H9 (cell line): Measurements from ENCODE around the gene MVD. TPM values are rescaled to one million over a fixed set of nuclear protein-coding genes. Genes with fewer than 3 reads are reported as not detected.

Experiments
- DNase-seq: peaks from one replicate; pipeline ENCODE4 v3.0.0-alpha.2; 2017
- H2AFZ ChIP-seq: one replicate; pipeline ENCODE4 v1.6.1; 2013; ENCODE audit warnings: mild to moderate bottlenecking, low read length, control low read depth, moderate library complexity
- H2AK5ac ChIP-seq: 2 replicates; pipeline ENCODE4 v1.6.1; 2013; ENCODE audit warnings: low read length, control low read depth, mixed read lengths; ENCODE audit not compliant: insufficient read length
- H2BK120ac ChIP-seq: one replicate; pipeline ENCODE4 v1.6.1; 2013; ENCODE audit warnings: low read depth, mild to moderate bottlenecking, low read length, control low read depth, inconsistent platforms; ENCODE audit not compliant: poor library complexity, severe bottlenecking
- H2BK12ac ChIP-seq: 2 replicates; pipeline ENCODE4 v1.6.1; 2013; ENCODE audit warnings: low read length, control low read depth, mixed read lengths, low read depth; ENCODE audit not compliant: insufficient read length
- H2BK15ac ChIP-seq: 2 replicates; pipeline ENCODE4 v1.6.1; 2013; ENCODE audit warnings: low read depth, low read length, control low read depth
- H2BK20ac ChIP-seq: one replicate; pipeline ENCODE4 v1.6.1; 2013; ENCODE audit warnings: low read depth, mild to moderate bottlenecking, low read length, control low read depth, inconsistent platforms; ENCODE audit not compliant: poor library complexity, severe bottlenecking
- H2BK5ac ChIP-seq: 2 replicates; pipeline ENCODE4 v1.6.1; 2013; ENCODE audit warnings: low read length, control low read depth, mixed read lengths; ENCODE audit not compliant: insufficient read length
- H3K14ac ChIP-seq: 2 replicates; pipeline ENCODE4 v1.6.1; 2013; ENCODE audit warnings: low read length, control low read depth; ENCODE audit not compliant: insufficient read depth
- H3K18ac ChIP-seq: 2 replicates; pipeline ENCODE4 v1.6.1; 2013; ENCODE audit warnings: low read depth, mild to moderate bottlenecking, mixed read lengths, low read length, control low read depth; ENCODE audit not compliant: insufficient read length
- H3K23ac ChIP-seq: 2 replicates; pipeline ENCODE4 v1.6.1; 2013; ENCODE audit warnings: low read length, control low read depth, mixed read lengths, low read depth; ENCODE audit not compliant: insufficient read length
- H3K23me2 ChIP-seq: 2 replicates; pipeline ENCODE4 v1.6.1; 2013; ENCODE audit warnings: low read depth, mild to moderate bottlenecking, mixed read lengths, low read length, control low read depth; ENCODE audit not compliant: insufficient read length, poor library complexity, severe bottlenecking
- H3K27ac ChIP-seq: 2 replicates; pipeline ENCODE4 v1.5.1; 2013; ENCODE audit warnings: low read length, control low read depth, mixed read lengths, low read depth; ENCODE audit not compliant: insufficient read length
- H3K27me3 ChIP-seq: 2 replicates; pipeline ENCODE4 v1.6.1; 2013; ENCODE audit warnings: low read length, control low read depth, inconsistent platforms; ENCODE audit not compliant: insufficient read depth
- H3K4ac ChIP-seq: 2 replicates; pipeline ENCODE4 v1.6.1; 2013; ENCODE audit warnings: low read depth, mild to moderate bottlenecking, control low read depth, inconsistent platforms, low read length, moderate library complexity
- H3K4me1 ChIP-seq: 2 replicates; pipeline ENCODE4 v1.6.1; 2013; ENCODE audit warnings: low read length, control low read depth, inconsistent platforms; ENCODE audit not compliant: insufficient read depth
- H3K4me2 ChIP-seq: 2 replicates; pipeline ENCODE4 v1.6.1; 2013; ENCODE audit warnings: low read length, control low read depth, mixed read lengths; ENCODE audit not compliant: insufficient read length, insufficient read depth
- H3K56ac ChIP-seq: 2 replicates; pipeline ENCODE4 v1.6.1; 2013; ENCODE audit warnings: low read depth, mild to moderate bottlenecking, mixed read lengths, low read length, control low read depth; ENCODE audit not compliant: insufficient read length
- H3K79me1 ChIP-seq: 2 replicates; pipeline ENCODE4 v1.6.1; 2013; ENCODE audit warnings: low read depth, mild to moderate bottlenecking, moderate library complexity, low read length, control low read depth, inconsistent platforms; ENCODE audit not compliant: insufficient read depth, poor library complexity, severe bottlenecking
- H3K79me2 ChIP-seq: 2 replicates; pipeline ENCODE4 v1.6.1; 2013; ENCODE audit warnings: low read length, control low read depth, inconsistent platforms; ENCODE audit not compliant: insufficient read depth
- H3K9ac ChIP-seq: 2 replicates; pipeline ENCODE4 v1.6.1; 2013; ENCODE audit warnings: low read length, control low read depth, mixed read lengths; ENCODE audit not compliant: insufficient read length; ENCODE audit errors: extremely low read depth
- H3K9me3 ChIP-seq: one replicate; pipeline ENCODE4 v1.6.1; 2013; ENCODE audit warnings: low read depth, low read length, inconsistent platforms; ENCODE audit not compliant: control insufficient read depth
- H3T11ph ChIP-seq: one replicate; pipeline ENCODE4 v1.6.1; 2013; ENCODE audit warnings: mild to moderate bottlenecking, low read length, control low read depth, inconsistent platforms
- H4K20me1 ChIP-seq: one replicate; pipeline ENCODE4 v1.6.1; 2013; ENCODE audit not compliant: control insufficient read depth, insufficient read length, insufficient read depth
- H4K5ac ChIP-seq: 2 replicates; pipeline ENCODE4 v1.6.1; 2013; ENCODE audit warnings: low read depth, mild to moderate bottlenecking, mixed read lengths, low read length, control low read depth; ENCODE audit not compliant: insufficient read length
- H4K8ac ChIP-seq: replicated peaks from 2 replicates; pipeline ENCODE4 v1.6.1; 2013; ENCODE audit warnings: low read length, control low read depth, mixed read lengths, low read depth; ENCODE audit not compliant: insufficient read length
- H4K91ac ChIP-seq: 2 replicates; pipeline ENCODE4 v1.6.1; 2013; ENCODE audit warnings: low read depth, mild to moderate bottlenecking, moderate library complexity, mixed read lengths, low read length, control low read depth; ENCODE audit not compliant: insufficient read length
- H3K27ac Mint-ChIP-seq, 3 experiments: 2 replicates in 2 of 3; 3 replicates in 1 of 3; pipeline ENCODE4 v1.8.0; 2020 to 2021; ENCODE audit warnings: mixed read lengths in 3 of 3, mild to moderate bottlenecking in 1 of 3, moderate library complexity in 1 of 3
- H3K27me3 Mint-ChIP-seq: 2 replicates; pipeline ENCODE4 v1.8.0; 2021; ENCODE audit warnings: low read depth, mild to moderate bottlenecking, moderate library complexity, mixed read lengths
- H3K36me3 Mint-ChIP-seq, 3 experiments: 2 replicates in 2 of 3; 3 replicates in 1 of 3; pipeline ENCODE4 v1.8.0; 2020 to 2021; ENCODE audit warnings: low read depth in 3 of 3, mixed read lengths in 3 of 3; ENCODE audit not compliant: insufficient read depth in 1 of 3
- H3K4me1 Mint-ChIP-seq, 2 experiments: 2 replicates each; pipeline ENCODE4 v1.8.0; 2020; ENCODE audit warnings: mixed read lengths in 2 of 2
- H3K4me3 Mint-ChIP-seq, 2 experiments: 2 replicates in 1 of 2; 3 replicates in 1 of 2; pipeline ENCODE4 v1.8.0; 2020 to 2021; ENCODE audit warnings: mild to moderate bottlenecking in 2 of 2, mixed read lengths in 2 of 2, moderate library complexity in 1 of 2
- H3K9me3 Mint-ChIP-seq, 2 experiments: 2 replicates in 1 of 2; 3 replicates in 1 of 2; pipeline ENCODE4 v1.8.0; 2020; ENCODE audit warnings: mild to moderate bottlenecking in 2 of 2, mixed read lengths in 2 of 2, moderate library complexity in 1 of 2
- CTCF ChIP-seq: fragments of 200-600 bp; sonication (generic); conservative IDR thresholded peaks from 3 replicates; pipeline ENCODE4 v1.8.0; 2021; ENCODE audit warnings: antibody characterized with exemption, mild to moderate bottlenecking
- WGBS: extraction: QIAGEN DNeasy Blood & Tissue Kit; methylation state at CpG from one replicate; pipeline ENCODE4 v1.1.7; 2013; ENCODE audit warnings: missing lambda C conversion rate, low lambda C conversion rate, mixed read lengths; ENCODE audit not compliant: insufficient read length; ENCODE audit errors: extremely low coverage; 5-methylcytosine and 5-hydroxymethylcytosine counted together
- total RNA-seq: library from RNA; stranded (reverse); gene quantifications from 2 replicates; pipeline ENCODE4 v1.2.1, GENCODE V29; 2021

The MVD gene
- total RNA-seq, 1 experiment from 2014 or later, result 53.2 TPM

- Histone ChIP-seq H3K14ac (no peak overlapping the region), H2BK20ac (no peak overlapping the region), H3K4ac (no peak overlapping the region), H4K8ac (no peak overlapping the region), H3K23me2 (no peaks in the 10 kb centered on the region), H2BK12ac (no peak overlapping the region), H3K4me2 (no peak overlapping the region), H2BK15ac (no peak overlapping the region), H3K56ac (no peak overlapping the region), H4K5ac (no peak overlapping the region), H3K27me3 (no peaks in the 10 kb centered on the region), H4K20me1 (no peaks in the 10 kb centered on the region), H3K9ac (no peak overlapping the region), H3K9me3 (no peaks in the 10 kb centered on the region), H3K23ac (no peak overlapping the region), H4K91ac (no peak overlapping the region), H3K79me1 (no peaks in the 10 kb centered on the region), H3T11ph (no peak overlapping the region), H2BK5ac (no peak overlapping the region), H3K27ac (no peak overlapping the region), H2BK120ac (no peak overlapping the region), H2AK5ac (no peak overlapping the region), H3K79me2 (no peaks in the 10 kb centered on the region), H3K18ac (no peak overlapping the region), H3K4me1 (no peaks in the 10 kb centered on the region), H2AFZ (no peak overlapping the region)
- Mint-ChIP-seq H3K4me1 (peaks cover 7 to 21% of the 10 kb centered on the region in 2 experiments), H3K27me3 (no peaks in the 10 kb centered on the region), H3K36me3 (peaks cover 30 to 70% (median 63%) of the 10 kb centered on the region in 3 experiments; a peak in 6 of 7 replicates), H3K9me3 (peaks cover 0 to 4% of the 10 kb centered on the region in 2 experiments; a peak in 1 of 5 replicates), H3K4me3 (no peak overlapping the region), H3K27ac (no peak overlapping the region)
- no peak for TF ChIP-seq CTCF
- no peak for DNase-seq
- no CpG with 5 or more reads among the region's 7 CpGs for WGBS
Observed at GRCh38 chr16:88602091-88602490, 60.8 kb downstream of the MVD start.

Other genes with a start within 250 kb of the MVD start
- 3.6 and 4.7 TPM in 2 replicates for gene ZFPM1, start 209.8 kb downstream of the MVD start, total RNA-seq
- gene ZC3H18, start 92.7 kb downstream of the MVD start, total RNA-seq, result 69.7 and 78.2 TPM in 2 replicates
- 0.29 and 0.31 TPM in 2 replicates for gene IL17C, start 24.5 kb downstream of the MVD start, total RNA-seq
- gene CYBA, start 12.0 kb downstream of the MVD start, total RNA-seq, result 153 and 160 TPM in 2 replicates
- gene SNAI3, start 23.4 kb upstream of the MVD start, total RNA-seq, result 3.2 and 3.7 TPM in 2 replicates
- 22.3 and 26.5 TPM in 2 replicates for gene RNF166, start 43.3 kb upstream of the MVD start, total RNA-seq
- gene CTU2, start 43.4 kb upstream of the MVD start, total RNA-seq, result 31.5 and 32.8 TPM in 2 replicates
- gene PIEZO1, start 122.1 kb upstream of the MVD start, total RNA-seq, result 67.8 and 71.1 TPM in 2 replicates
- gene CDT1, start 140.7 kb upstream of the MVD start, total RNA-seq, result 74.1 and 79.7 TPM in 2 replicates
- gene APRT, start 148.8 kb upstream of the MVD start, total RNA-seq, result 246 and 254 TPM in 2 replicates
- 20.0 and 20.3 TPM in 2 replicates for gene GALNS, start 193.9 kb upstream of the MVD start, total RNA-seq
- 90.3 and 102 TPM in 2 replicates for gene TRAPPC2L, start 194.0 kb upstream of the MVD start, total RNA-seq
- gene PABPN1L, start 203.6 kb upstream of the MVD start, total RNA-seq, result not detected in 2 replicates